Middle frontal gyrus (tissue), 1 donor: ENCODE data around the gene C6orf89.
"Not testable (repeated sequence)": the region's sequence is repeated elsewhere in the genome, so short reads cannot be mapped to it uniquely, and the experiment has no call there.

ENCODE experiments used
- DNase-seq: peaks from one replicate; pipeline ENCODE4 v3.0.0-alpha.2; 2015; ENCODE audit warnings: low spot score; ENCODE audit errors: extremely low spot score

The C6orf89 gene

GRCh38 chr6:36947570-36948351 lies 62.0 kb downstream of the C6orf89 start:
- DNase-seq: peak; percentile 68

GRCh38 chr6:36949076-36949475 lies 63.3 kb downstream of the C6orf89 start:
- not testable (repeated sequence) for DNase-seq

- DNase-seq: no peak
Observed at GRCh38 chr6:36949636-36950035, 63.9 kb downstream of the C6orf89 start.

- no peak for DNase-seq
Observed at GRCh38 chr6:36953931-36954261, 68.1 kb downstream of the C6orf89 start.

- no peak for DNase-seq
Observed at GRCh38 chr6:36954262-36954931, 68.6 kb downstream of the C6orf89 start, which contains the start of gene PI16. Gene PI16 (plus strand): TSS chr6:36954738. CDS start chr6:36954761, 23 bp downstream.

- DNase-seq: no peak
Observed at GRCh38 chr6:36955136-36955535, 69.4 kb downstream of the C6orf89 start.

GRCh38 chr6:36955671-36956445 lies 70.1 kb downstream of the C6orf89 start:
- no peak for DNase-seq

- no peak for DNase-seq
Observed at GRCh38 chr6:36956446-36956820, 70.7 kb downstream of the C6orf89 start.

- DNase-seq: no peak
Observed at GRCh38 chr6:36957773-36958271, 72.1 kb downstream of the C6orf89 start.

GRCh38 chr6:36958775-36959554 lies 73.2 kb downstream of the C6orf89 start:
- no peak for DNase-seq

- DNase-seq: no peak
Observed at GRCh38 chr6:36959555-36960250, 74.0 kb downstream of the C6orf89 start.

- no peak for DNase-seq
Observed at GRCh38 chr6:36961441-36962435, 76.0 kb downstream of the C6orf89 start.

- peak; percentile 13 for DNase-seq
Observed at GRCh38 chr6:36962874-36963273, 77.1 kb downstream of the C6orf89 start.

GRCh38 chr6:36963451-36964290 lies 77.9 kb downstream of the C6orf89 start:
- no peak for DNase-seq

GRCh38 chr6:36964349-36964748 lies 78.6 kb downstream of the C6orf89 start:
- no peak for DNase-seq

GRCh38 chr6:36964908-36965307 lies 79.2 kb downstream of the C6orf89 start:
- DNase-seq: no peak

GRCh38 chr6:36967301-36967700 lies 81.5 kb downstream of the C6orf89 start:
- DNase-seq: no peak

GRCh38 chr6:36967757-36968156 lies 82.0 kb downstream of the C6orf89 start:
- DNase-seq: no peak
